D721Med (cell line): ENCODE results near the gene MGMT.

Experiments used
- DNase-seq: peaks from one replicate; pipeline ENCODE4 v3.0.0; 2011; ENCODE audit warnings: low spot score; ENCODE audit not compliant: insufficient read length
- FAIRE-seq: peaks from 2 replicates; lab custom pipeline; 2011; peaks lifted over from hg19 to GRCh38; lab: Jason Lieb, UNC
- CTCF ChIP-seq: IDR thresholded peaks from 2 replicates; pipeline ENCODE4 v1.5.1; 2012; ENCODE audit warnings: mild to moderate bottlenecking, control low read depth; ENCODE audit not compliant: insufficient read depth; ENCODE audit errors: missing control alignments

Gene MGMT

GRCh38 chr10:129476431-129476830 lies 9.4 kb downstream of the MGMT start:
- FAIRE-seq (no peak), DNase-seq (no peak)
- TF ChIP-seq CTCF: no peak

GRCh38 chr10:129477051-129477450 lies 10.0 kb downstream of the MGMT start:
- no peak for FAIRE-seq

GRCh38 chr10:129481641-129482040 lies 14.6 kb downstream of the MGMT start:
- TF ChIP-seq CTCF: no peak
- DNase-seq (no peak), FAIRE-seq (no peak)

More at GRCh38 chr10:129477051-129477450, 10.0 kb downstream of the MGMT start:
- TF ChIP-seq CTCF: no peak
- DNase-seq: no peak

GRCh38 chr10:129483430-129484010 lies 16.5 kb downstream of the MGMT start:
- no peak for DNase-seq
- FAIRE-seq: no peak
- TF ChIP-seq CTCF: no peak

- no peak for DNase-seq
- FAIRE-seq: no peak
- no peak for TF ChIP-seq CTCF
Observed at GRCh38 chr10:129486805-129487204, 19.8 kb downstream of the MGMT start.

- DNase-seq (no peak), FAIRE-seq (no peak)
- no peak for TF ChIP-seq CTCF
Observed at GRCh38 chr10:129491123-129491734, 24.2 kb downstream of the MGMT start.

- no peak for TF ChIP-seq CTCF
- no peak for FAIRE-seq
- DNase-seq: no peak
Observed at GRCh38 chr10:129494176-129494575, 27.1 kb downstream of the MGMT start.
